Adrenal gland (tissue), 12 donors: Measurements from ENCODE around the gene CIRBP. TPM values are rescaled to one million over a fixed set of nuclear protein-coding genes. Genes with fewer than 3 reads are reported as not detected.
A peak's percentile ranks its signal among the peaks of the same experiment; 100 is the strongest.

Source experiments
- DNase-seq, 7 donors: peaks; one replicate each; pipeline ENCODE4 v3.0.0-alpha.2; 2019 to 2020
- H3K27ac ChIP-seq, 5 donors: fragments of 200-600 bp; sonication (generic) in 4 of 5; 1 replicate in 3 of 5; 2 replicates in 2 of 5; pipeline versions ENCODE4 v1.5.1 to v1.8.0; 2016 to 2020; ENCODE audit warnings: mild to moderate bottlenecking in 1 of 5
- H3K27me3 ChIP-seq: fragments of 200-600 bp; 2 replicates; pipeline ENCODE4 v1.8.0; 2021
- H3K36me3 ChIP-seq, 2 donors: fragments of 200-600 bp; replicated peaks in 1 of 2; 1 replicate in 1 of 2; 2 replicates in 1 of 2; pipeline versions ENCODE4 v1.5.1 to v1.8.0; 2018 to 2022
- H3K4me1 ChIP-seq, 2 donors: fragments of 200-600 bp; replicated peaks in 1 of 2; 1 replicate in 1 of 2; 2 replicates in 1 of 2; pipeline versions ENCODE4 v1.5.1 to v1.8.0; 2018 to 2021
- H3K4me3 ChIP-seq, 4 donors: fragments of 200-600 bp; sonication (generic) in 3 of 4; one replicate each; pipeline ENCODE4 v1.5.1; 2016 to 2018
- H3K9me3 ChIP-seq, 3 donors: fragments of 200-600 bp; sonication (generic) in 1 of 3; replicated peaks in 1 of 3; 1 replicate in 2 of 3; 2 replicates in 1 of 3; pipeline versions ENCODE4 v1.5.1 to v1.8.0; 2016 to 2021
- POLR2A ChIP-seq, 2 donors: fragments of 450-650 bp; IDR thresholded peaks; one replicate each; pipeline ENCODE4 v1.6.1; 2017; ENCODE audit warnings: antibody characterized with exemption in 2 of 2, mild to moderate bottlenecking in 2 of 2, moderate library complexity in 1 of 2
- WGBS, 4 donors: extraction: QIAGEN DNeasy Blood & Tissue Kit in 2 of 4; methylation state at CpG; one replicate each; pipeline versions ENCODE4 v1.1.5 to v1.1.7; 2013 to 2017; 5-methylcytosine and 5-hydroxymethylcytosine counted together
- intact Hi-C, 2 donors: fragments of 100-400 bp; cut with DNase I; formaldehyde crosslinking; loops; one replicate each; pipeline versions ENCODE4 v1.14.1 to v1.15.0; 2022 to 2023
- polyA plus RNA-seq, 3 donors: library from polyadenylated mRNA; stranded (reverse); fragments of 200-250 nt in 2 of 3; fragments of 350-450 nt in 1 of 3; fragmentation: Illumina TruSeq in 1 of 3; extraction: RNeasy Lipid Tissue Mini Kit (QIAGEN cat#74804) in 1 of 3; gene quantifications; one replicate each; pipeline ENCODE4 v1.2.3, GENCODE V29; 2013 to 2014
- total RNA-seq, 9 donors: library from RNA; depleted of rRNA in 4 of 9; stranded (reverse); fragments of >200 nt in 4 of 9; fragments of 120-200 nt in 1 of 9; fragmentation: NEBNext Ultra II Directional in 1 of 9; extraction: Animal tissue kit (Norgen Biotek cat#: 25700) in 1 of 9; gene quantifications; one replicate each; pipeline versions ENCODE4 v1.1.0 to v1.2.4, GENCODE V29; 2013 to 2023
- TF ChIP-seq, protein P1 (sequence below), 6 experiments: fragments of 450-650 bp in 4 of 6; fragments of 200-600 bp in 2 of 6; sonication (generic) in 1 of 6; IDR thresholded peaks; 1 replicate in 5 of 6; 2 replicates in 1 of 6; pipeline versions ENCODE4 v1.5.1 to v1.8.0; 2016 to 2021; ENCODE audit warnings: antibody characterized with exemption in 6 of 6, mild to moderate bottlenecking in 2 of 6, moderate library complexity in 1 of 6
- donor health status: healthy with polysubstance abuse.
- donor health status: Bipolar disorder and iron deficiency.
- donor health status: DM: yes; HTN: yes; CAD: no.
- donor health status: DM: no; HTN: no; CAD: no.
- donor health status: DM: no; HTN: no; CAD: no.
- donor health status: DM: yes; HTN: yes; CAD: no.

The CIRBP gene
- total and polyA plus RNA-seq, 12 donors: 317 to 1,164 (median 685) TPM

DNA sequence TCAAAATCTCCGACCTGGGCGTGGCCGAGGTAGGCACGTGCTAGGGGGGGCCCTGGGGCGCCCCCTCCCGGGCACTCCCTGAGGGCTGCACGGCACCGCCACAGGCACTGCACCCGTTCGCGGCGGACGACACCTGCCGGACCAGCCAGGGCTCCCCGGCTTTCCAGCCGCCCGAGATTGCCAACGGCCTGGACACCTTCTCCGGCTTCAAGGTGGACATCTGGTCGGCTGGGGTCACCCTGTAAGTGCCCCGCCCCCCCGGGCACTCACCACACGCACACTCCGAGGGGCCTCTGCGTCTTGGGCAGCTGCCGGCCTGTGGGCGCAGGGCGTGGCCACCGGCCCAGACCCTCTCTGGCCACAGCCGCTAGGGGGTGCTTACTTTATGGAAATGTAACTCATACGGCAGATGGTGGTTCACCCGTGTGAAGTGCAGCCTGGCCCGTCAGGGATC, 48.6 kb upstream of the CIRBP start:
- WGBS, 4 donors: 80 to 87% methylated on average over 33 of the region's 33 CpGs; no CpG with 5 or more reads in 2 of the 4 donors
- Histone ChIP-seq H3K36me3 (peaks cover 0 to 52% of the 10 kb centered on the region in 2 donors), H3K4me3 (no peak overlapping the region), H3K9me3 (no peaks in the 10 kb centered on the region), H3K4me1 (peaks cover 17 to 58% of the 10 kb centered on the region in 2 donors), H3K27ac (peak overlapping the region in 1 of 5 donors; percentile 66), H3K27me3 (no peaks in the 10 kb centered on the region)
- TF ChIP-seq, protein P1, sequence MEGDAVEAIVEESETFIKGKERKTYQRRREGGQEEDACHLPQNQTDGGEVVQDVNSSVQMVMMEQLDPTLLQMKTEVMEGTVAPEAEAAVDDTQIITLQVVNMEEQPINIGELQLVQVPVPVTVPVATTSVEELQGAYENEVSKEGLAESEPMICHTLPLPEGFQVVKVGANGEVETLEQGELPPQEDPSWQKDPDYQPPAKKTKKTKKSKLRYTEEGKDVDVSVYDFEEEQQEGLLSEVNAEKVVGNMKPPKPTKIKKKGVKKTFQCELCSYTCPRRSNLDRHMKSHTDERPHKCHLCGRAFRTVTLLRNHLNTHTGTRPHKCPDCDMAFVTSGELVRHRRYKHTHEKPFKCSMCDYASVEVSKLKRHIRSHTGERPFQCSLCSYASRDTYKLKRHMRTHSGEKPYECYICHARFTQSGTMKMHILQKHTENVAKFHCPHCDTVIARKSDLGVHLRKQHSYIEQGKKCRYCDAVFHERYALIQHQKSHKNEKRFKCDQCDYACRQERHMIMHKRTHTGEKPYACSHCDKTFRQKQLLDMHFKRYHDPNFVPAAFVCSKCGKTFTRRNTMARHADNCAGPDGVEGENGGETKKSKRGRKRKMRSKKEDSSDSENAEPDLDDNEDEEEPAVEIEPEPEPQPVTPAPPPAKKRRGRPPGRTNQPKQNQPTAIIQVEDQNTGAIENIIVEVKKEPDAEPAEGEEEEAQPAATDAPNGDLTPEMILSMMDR (IDR thresholded peaks at IDR 0.05): no peak
- TF ChIP-seq POLR2A (IDR thresholded peaks at IDR 0.05): no peak
- intact Hi-C loops: no loop called here
- no peak for DNase-seq

DNA sequence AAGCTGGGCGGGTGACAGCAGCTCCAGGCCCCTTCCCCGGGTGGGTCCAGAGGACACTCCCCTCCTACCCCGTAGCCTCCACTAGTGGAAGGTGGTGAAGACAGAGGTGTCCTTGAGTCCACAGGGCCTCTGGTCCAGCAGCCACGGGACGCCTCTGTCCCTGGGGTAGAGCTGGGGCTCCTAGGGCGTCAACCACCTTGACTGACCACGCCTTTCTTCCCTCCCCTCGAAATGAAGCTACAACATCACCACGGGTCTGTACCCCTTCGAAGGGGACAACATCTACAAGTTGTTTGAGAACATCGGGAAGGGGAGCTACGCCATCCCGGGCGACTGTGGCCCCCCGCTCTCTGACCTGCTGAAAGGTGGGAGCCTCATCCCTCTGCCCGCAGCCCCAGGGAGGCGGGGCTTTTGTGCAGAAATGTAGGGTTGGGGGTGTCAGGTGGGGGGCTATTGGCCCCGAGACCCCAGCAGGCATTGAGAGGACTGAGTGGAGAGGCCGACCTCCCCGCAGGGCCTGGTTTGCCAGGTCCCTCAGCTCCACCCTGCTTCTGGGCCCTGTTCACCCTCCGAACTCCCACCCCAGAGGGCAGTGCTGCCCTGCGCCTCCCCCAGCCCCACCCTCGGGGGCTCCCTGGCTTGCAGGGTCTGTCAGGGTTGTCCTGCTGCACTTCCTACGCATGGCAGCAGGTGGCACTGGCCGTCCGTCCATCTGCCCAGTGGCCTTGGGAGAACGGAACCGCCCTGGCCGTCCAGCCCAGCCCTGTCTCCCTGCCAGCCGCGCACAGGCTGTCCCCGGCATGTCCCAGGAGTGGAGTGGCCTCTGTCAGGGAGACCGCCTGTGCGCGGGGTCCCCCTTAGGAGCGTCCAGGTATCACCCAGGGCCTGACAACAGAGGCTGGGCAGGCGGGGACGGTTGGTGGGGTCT, 47.9 kb upstream of the CIRBP start:
- TF ChIP-seq POLR2A (IDR thresholded peaks at IDR 0.05): no peak
- TF ChIP-seq, protein P1 (IDR thresholded peaks at IDR 0.05): peak; percentile 73 to 94 (median 88)
- Histone ChIP-seq H3K9me3 (no peaks in the 10 kb centered on the region), H3K4me1 (peaks cover 10 to 51% of the 10 kb centered on the region in 2 donors), H3K27ac (peak overlapping the region in 2 of 5 donors; percentile 7 to 66), H3K36me3 (peaks cover 0 to 59% of the 10 kb centered on the region in 2 donors), H3K27me3 (no peaks in the 10 kb centered on the region), H3K4me3 (no peak overlapping the region)
- peak; percentile 86 to 95 (median 90) for DNase-seq
- 52 to 78% (median 55%) methylated on average over 10 to 38 of the region's 38 CpGs for WGBS, 4 donors
- intact Hi-C loops: no loop called here

GRCh38 chr19:1221904-1222255, 47.3 kb upstream of the CIRBP start:
- Histone ChIP-seq H3K36me3 (peaks cover 0 to 65% of the 10 kb centered on the region in 2 donors), H3K27me3 (no peaks in the 10 kb centered on the region), H3K9me3 (no peaks in the 10 kb centered on the region), H3K4me1 (peaks cover 7 to 45% of the 10 kb centered on the region in 2 donors), H3K27ac (peak overlapping the region in 2 of 5 donors; percentile 7 to 66), H3K4me3 (no peak overlapping the region)
- intact Hi-C loops: no loop called here
- 30 to 77% (median 74%) methylated on average over 5 to 22 of the region's 22 CpGs for WGBS, 4 donors
- TF ChIP-seq POLR2A (IDR thresholded peaks at IDR 0.05): no peak
- TF ChIP-seq, protein P1 (IDR thresholded peaks at IDR 0.05): no peak
- DNase-seq: no peak

DNA sequence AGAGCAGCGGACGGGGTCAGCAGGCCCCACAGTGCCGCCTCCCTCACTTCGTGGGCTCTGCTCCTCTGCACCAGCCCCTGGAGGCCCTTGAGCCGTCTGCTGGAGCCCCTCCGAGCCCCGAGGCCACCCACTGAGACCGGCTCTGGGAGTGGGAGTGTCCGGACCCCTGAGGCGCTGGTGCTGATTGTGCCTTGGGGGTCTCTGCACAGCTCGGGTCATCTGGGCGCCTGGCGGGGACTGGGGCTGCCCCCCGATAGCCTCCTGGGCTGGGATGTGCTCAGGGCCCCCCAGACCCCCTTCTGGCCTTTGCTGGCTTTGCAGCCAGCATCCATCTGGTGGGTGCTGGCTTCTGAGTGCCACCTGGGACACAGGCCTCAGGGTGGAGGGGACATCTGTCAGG, 46.7 kb upstream of the CIRBP start:
- intact Hi-C loops: no loop called here
- peaks cover 7 to 40% of the 10 kb centered on the region in 2 donors for H3K4me1 ChIP-seq
- H3K36me3 ChIP-seq: peaks cover 0 to 70% of the 10 kb centered on the region in 2 donors
- no peaks in the 10 kb centered on the region for H3K27me3 ChIP-seq
- no peak for DNase-seq
- no peak overlapping the region for H3K4me3 ChIP-seq
- 78 to 100% (median 84%) methylated on average over 2 to 14 of the region's 14 CpGs for WGBS, 4 donors
- H3K27ac ChIP-seq: peak overlapping the region in 1 of 5 donors; percentile 66
- TF ChIP-seq, protein P1 (IDR thresholded peaks at IDR 0.05): no peak
- H3K9me3 ChIP-seq: no peaks in the 10 kb centered on the region
